ENCODE results near the gene MMP17.

DNA sequence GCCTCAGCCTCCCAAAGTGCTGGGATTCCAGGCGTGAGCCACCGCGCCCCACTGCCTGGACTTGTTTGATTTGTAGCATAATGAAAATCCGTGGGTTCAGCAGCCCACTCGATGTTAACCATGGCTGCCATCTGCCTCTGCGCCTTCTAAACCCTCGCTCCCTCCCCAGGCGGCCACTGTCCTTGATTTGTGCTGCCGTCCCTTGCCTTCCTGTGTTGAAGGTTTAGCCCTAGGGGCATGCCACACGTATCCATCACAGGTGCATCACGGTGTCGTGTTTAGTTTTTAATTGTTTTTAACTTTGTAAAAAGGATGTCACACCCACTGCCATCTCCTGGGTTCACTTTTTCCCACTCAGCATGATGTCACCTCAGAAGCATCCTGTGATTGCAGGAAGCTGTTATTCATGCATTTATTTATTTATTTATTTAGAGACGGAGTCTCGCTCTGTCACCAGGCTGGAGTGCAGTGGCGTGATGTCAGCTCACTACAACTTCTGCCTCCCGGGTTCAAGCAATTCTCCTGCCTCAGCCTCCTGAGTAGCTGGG is 41.8 kb downstream of the MMP17 start:
- TF ChIP-seq, protein P1, sequence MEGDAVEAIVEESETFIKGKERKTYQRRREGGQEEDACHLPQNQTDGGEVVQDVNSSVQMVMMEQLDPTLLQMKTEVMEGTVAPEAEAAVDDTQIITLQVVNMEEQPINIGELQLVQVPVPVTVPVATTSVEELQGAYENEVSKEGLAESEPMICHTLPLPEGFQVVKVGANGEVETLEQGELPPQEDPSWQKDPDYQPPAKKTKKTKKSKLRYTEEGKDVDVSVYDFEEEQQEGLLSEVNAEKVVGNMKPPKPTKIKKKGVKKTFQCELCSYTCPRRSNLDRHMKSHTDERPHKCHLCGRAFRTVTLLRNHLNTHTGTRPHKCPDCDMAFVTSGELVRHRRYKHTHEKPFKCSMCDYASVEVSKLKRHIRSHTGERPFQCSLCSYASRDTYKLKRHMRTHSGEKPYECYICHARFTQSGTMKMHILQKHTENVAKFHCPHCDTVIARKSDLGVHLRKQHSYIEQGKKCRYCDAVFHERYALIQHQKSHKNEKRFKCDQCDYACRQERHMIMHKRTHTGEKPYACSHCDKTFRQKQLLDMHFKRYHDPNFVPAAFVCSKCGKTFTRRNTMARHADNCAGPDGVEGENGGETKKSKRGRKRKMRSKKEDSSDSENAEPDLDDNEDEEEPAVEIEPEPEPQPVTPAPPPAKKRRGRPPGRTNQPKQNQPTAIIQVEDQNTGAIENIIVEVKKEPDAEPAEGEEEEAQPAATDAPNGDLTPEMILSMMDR (tag by site-specific recombination; IDR thresholded peaks at IDR 0.05) = no peak
- TF ChIP-seq ZBTB17 (tag by site-specific recombination; IDR thresholded peaks at IDR 0.05) = peak; percentile 44
- TF ChIP-seq, protein P2, sequence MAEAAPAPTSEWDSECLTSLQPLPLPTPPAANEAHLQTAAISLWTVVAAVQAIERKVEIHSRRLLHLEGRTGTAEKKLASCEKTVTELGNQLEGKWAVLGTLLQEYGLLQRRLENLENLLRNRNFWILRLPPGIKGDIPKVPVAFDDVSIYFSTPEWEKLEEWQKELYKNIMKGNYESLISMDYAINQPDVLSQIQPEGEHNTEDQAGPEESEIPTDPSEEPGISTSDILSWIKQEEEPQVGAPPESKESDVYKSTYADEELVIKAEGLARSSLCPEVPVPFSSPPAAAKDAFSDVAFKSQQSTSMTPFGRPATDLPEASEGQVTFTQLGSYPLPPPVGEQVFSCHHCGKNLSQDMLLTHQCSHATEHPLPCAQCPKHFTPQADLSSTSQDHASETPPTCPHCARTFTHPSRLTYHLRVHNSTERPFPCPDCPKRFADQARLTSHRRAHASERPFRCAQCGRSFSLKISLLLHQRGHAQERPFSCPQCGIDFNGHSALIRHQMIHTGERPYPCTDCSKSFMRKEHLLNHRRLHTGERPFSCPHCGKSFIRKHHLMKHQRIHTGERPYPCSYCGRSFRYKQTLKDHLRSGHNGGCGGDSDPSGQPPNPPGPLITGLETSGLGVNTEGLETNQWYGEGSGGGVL (tag by site-specific recombination; IDR thresholded peaks at IDR 0.05) = no peak
- TF ChIP-seq, protein P3, sequence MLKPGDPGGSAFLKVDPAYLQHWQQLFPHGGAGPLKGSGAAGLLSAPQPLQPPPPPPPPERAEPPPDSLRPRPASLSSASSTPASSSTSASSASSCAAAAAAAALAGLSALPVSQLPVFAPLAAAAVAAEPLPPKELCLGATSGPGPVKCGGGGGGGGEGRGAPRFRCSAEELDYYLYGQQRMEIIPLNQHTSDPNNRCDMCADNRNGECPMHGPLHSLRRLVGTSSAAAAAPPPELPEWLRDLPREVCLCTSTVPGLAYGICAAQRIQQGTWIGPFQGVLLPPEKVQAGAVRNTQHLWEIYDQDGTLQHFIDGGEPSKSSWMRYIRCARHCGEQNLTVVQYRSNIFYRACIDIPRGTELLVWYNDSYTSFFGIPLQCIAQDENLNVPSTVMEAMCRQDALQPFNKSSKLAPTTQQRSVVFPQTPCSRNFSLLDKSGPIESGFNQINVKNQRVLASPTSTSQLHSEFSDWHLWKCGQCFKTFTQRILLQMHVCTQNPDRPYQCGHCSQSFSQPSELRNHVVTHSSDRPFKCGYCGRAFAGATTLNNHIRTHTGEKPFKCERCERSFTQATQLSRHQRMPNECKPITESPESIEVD (tag by site-specific recombination; IDR thresholded peaks at IDR 0.05) = no peak; the same call in 1 of the 2 replicates
- TF ChIP-seq KLF16 (tag by site-specific recombination; IDR thresholded peaks at IDR 0.05) = 0 out of 2 replicates have a peak, but pooled peaks have one; percentile 63
